ENCODE measurements around the gene GP1BB.

DNA sequence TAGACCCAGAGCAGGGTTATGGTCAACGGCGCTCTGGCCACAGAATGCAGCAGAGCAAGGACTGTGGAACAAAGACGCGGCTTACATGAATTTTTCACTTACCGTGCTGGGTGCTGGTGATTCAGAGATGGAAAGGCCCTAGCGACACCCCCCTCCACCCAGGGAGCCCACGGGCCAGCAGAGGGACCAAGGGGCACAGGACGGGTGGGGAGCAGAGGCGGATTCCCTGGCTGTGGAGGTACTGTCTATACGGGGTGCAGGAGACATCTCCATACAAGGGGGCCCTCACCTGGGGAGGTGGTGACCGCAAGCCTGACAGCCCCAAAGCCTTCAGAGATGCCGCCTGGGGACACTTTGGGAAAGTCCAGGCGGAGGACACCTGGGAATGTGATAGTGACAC lies 10.1 kb upstream of the GP1BB start:
- TF ChIP-seq EZH2 (IDR thresholded peaks at IDR 0.05; ENCODE audit: borderline replicate concordance, low read depth, low read length, severe bottlenecking): no peak
- TF ChIP-seq, protein P1, sequence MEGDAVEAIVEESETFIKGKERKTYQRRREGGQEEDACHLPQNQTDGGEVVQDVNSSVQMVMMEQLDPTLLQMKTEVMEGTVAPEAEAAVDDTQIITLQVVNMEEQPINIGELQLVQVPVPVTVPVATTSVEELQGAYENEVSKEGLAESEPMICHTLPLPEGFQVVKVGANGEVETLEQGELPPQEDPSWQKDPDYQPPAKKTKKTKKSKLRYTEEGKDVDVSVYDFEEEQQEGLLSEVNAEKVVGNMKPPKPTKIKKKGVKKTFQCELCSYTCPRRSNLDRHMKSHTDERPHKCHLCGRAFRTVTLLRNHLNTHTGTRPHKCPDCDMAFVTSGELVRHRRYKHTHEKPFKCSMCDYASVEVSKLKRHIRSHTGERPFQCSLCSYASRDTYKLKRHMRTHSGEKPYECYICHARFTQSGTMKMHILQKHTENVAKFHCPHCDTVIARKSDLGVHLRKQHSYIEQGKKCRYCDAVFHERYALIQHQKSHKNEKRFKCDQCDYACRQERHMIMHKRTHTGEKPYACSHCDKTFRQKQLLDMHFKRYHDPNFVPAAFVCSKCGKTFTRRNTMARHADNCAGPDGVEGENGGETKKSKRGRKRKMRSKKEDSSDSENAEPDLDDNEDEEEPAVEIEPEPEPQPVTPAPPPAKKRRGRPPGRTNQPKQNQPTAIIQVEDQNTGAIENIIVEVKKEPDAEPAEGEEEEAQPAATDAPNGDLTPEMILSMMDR (IDR thresholded peaks at IDR 0.05; ENCODE audit: borderline replicate concordance, extremely low read depth, low read length, poor library complexity, severe bottlenecking): no peak

All from DND-41 (cell line).